Measurements from ENCODE around the gene GRIK4.

The GRIK4 gene

GRCh38 chr11:120908461-120909181, 397.1 kb downstream of the GRIK4 start:
- no peak for DNase-seq (ENCODE audit: low read depth in 2 of 2)

- no peak for DNase-seq (ENCODE audit: low read depth in 2 of 2)
Measured at GRCh38 chr11:120909676-120910416, 398.3 kb downstream of the GRIK4 start.

GRCh38 chr11:120911943-120912342, 400.4 kb downstream of the GRIK4 start:
- no peak for DNase-seq (ENCODE audit: low read depth in 2 of 2)

- no peak for DNase-seq (ENCODE audit: low read depth in 2 of 2)
Measured at GRCh38 chr11:120912504-120912903, 401.0 kb downstream of the GRIK4 start.

- DNase-seq (ENCODE audit: low read depth in 2 of 2): no peak
Measured at GRCh38 chr11:120912915-120913314, 401.4 kb downstream of the GRIK4 start.

- no peak for DNase-seq (ENCODE audit: low read depth in 2 of 2)
Measured at GRCh38 chr11:120914021-120914420, 402.5 kb downstream of the GRIK4 start.

- DNase-seq (ENCODE audit: low read depth in 2 of 2): no peak
Measured at GRCh38 chr11:120914601-120915000, 403.1 kb downstream of the GRIK4 start.

GRCh38 chr11:120917559-120918239, 406.2 kb downstream of the GRIK4 start:
- DNase-seq (ENCODE audit: low read depth in 2 of 2): no peak

GRCh38 chr11:120918257-120918656, 406.7 kb downstream of the GRIK4 start:
- no peak for DNase-seq (ENCODE audit: low read depth in 2 of 2)

- DNase-seq (ENCODE audit: low read depth in 2 of 2): no peak
Measured at GRCh38 chr11:120919045-120919444, 407.5 kb downstream of the GRIK4 start.

- DNase-seq (ENCODE audit: low read depth in 2 of 2): no peak
Measured at GRCh38 chr11:120919566-120919965, 408.0 kb downstream of the GRIK4 start.

- DNase-seq (ENCODE audit: low read depth in 2 of 2): no peak
Measured at GRCh38 chr11:120923866-120924508, 412.4 kb downstream of the GRIK4 start.

GRCh38 chr11:120925944-120926343, 414.4 kb downstream of the GRIK4 start:
- no peak for DNase-seq (ENCODE audit: low read depth in 2 of 2)

- DNase-seq (ENCODE audit: low read depth in 2 of 2): no peak
Measured at GRCh38 chr11:120928627-120929026, 417.1 kb downstream of the GRIK4 start.

- DNase-seq (ENCODE audit: low read depth in 2 of 2): no peak
Measured at GRCh38 chr11:120929090-120929489, 417.5 kb downstream of the GRIK4 start.

GRCh38 chr11:120929664-120930154, 418.2 kb downstream of the GRIK4 start:
- no peak for DNase-seq (ENCODE audit: low read depth in 2 of 2)

- no peak for DNase-seq (ENCODE audit: low read depth in 2 of 2)
Measured at GRCh38 chr11:120931057-120931779, 419.7 kb downstream of the GRIK4 start.

- DNase-seq (ENCODE audit: low read depth in 2 of 2): no peak
Measured at GRCh38 chr11:120932305-120932915, 420.9 kb downstream of the GRIK4 start.

GRCh38 chr11:120936356-120936755, 424.8 kb downstream of the GRIK4 start:
- no peak for DNase-seq (ENCODE audit: low read depth in 2 of 2)

GRCh38 chr11:120937501-120937900, 426.0 kb downstream of the GRIK4 start:
- DNase-seq (ENCODE audit: low read depth in 2 of 2): no peak

GRCh38 chr11:120938260-120938659, 426.7 kb downstream of the GRIK4 start:
- no peak for DNase-seq (ENCODE audit: low read depth in 2 of 2)

All from fibroblast of skin of left biceps (primary cell).